WTC11 (cell line): Measurements from ENCODE around the gene ARL4A. TPM values are rescaled to one million over a fixed set of nuclear protein-coding genes. Genes with fewer than 3 reads are reported as not detected.
"Not testable (repeated sequence)": the region's sequence is repeated elsewhere in the genome, so short reads cannot be mapped to it uniquely, and the experiment has no call there.

Experiments
- ATAC-seq: fragments of 200-7000 bp; cut with Tn5 transposase; 2 replicates; pipeline ENCODE4 v1.10.0; 2021; ENCODE audit warnings: mild to moderate bottlenecking, moderate library complexity
- CTCF ChIA-PET: fragments of 300-600 bp; sonication (Branson Sonifier 250); formaldehyde crosslinking; loops from one replicate; lab custom pipeline; 2021; ENCODE audit warnings: antibody characterized with exemption; lab: Charles Lee
- POLR2A ChIA-PET: fragments of 350-600 bp; sonication (Branson Sonifier 250); formaldehyde crosslinking; loops from one replicate; lab custom pipeline; 2021; ENCODE audit warnings: antibody characterized with exemption; lab: Charles Lee
- DNase-seq: peaks from one replicate; pipeline ENCODE4 v3.0.0; 2021; ENCODE audit warnings: low spot score
- H3K27ac Mint-ChIP-seq: 2 replicates; pipeline ENCODE4 v1.8.0; 2021; ENCODE audit warnings: mixed read lengths
- H3K27me3 Mint-ChIP-seq: 2 replicates; pipeline ENCODE4 v1.8.0; 2021; ENCODE audit warnings: low read depth, mild to moderate bottlenecking, moderate library complexity, mixed read lengths
- H3K36me3 Mint-ChIP-seq: 2 replicates; pipeline ENCODE4 v1.8.0; 2021; ENCODE audit warnings: mixed read lengths
- H3K4me1 Mint-ChIP-seq: 2 replicates; pipeline ENCODE4 v1.8.0; 2022; ENCODE audit warnings: mixed read lengths
- H3K4me3 Mint-ChIP-seq: 2 replicates; pipeline ENCODE4 v1.8.0; 2021; ENCODE audit warnings: mild to moderate bottlenecking, moderate library complexity, mixed read lengths
- H3K9me3 Mint-ChIP-seq: 2 replicates; pipeline ENCODE4 v1.8.0; 2021; ENCODE audit warnings: mixed read lengths
- ARID4B ChIP-seq: sonication (generic); formaldehyde crosslinking; IDR thresholded peaks from 2 replicates; pipeline ENCODE4 v1.8.0; 2023; ENCODE audit warnings: missing genetic modification reagents, mild to moderate bottlenecking, borderline replicate concordance
- ATF6 ChIP-seq: sonication (generic); formaldehyde crosslinking; IDR thresholded peaks from 2 replicates; pipeline ENCODE4 v1.8.1; 2023; ENCODE audit warnings: mild to moderate bottlenecking, missing genetic modification reagents
- CREB1 ChIP-seq: sonication (generic); formaldehyde crosslinking; IDR thresholded peaks from 2 replicates; pipeline ENCODE4 v1.8.0; 2023; ENCODE audit warnings: mild to moderate bottlenecking, missing genetic modification reagents
- ELF4 ChIP-seq: sonication (generic); formaldehyde crosslinking; IDR thresholded peaks from 2 replicates; pipeline ENCODE4 v1.8.1; 2022; ENCODE audit warnings: low read depth, mild to moderate bottlenecking, moderate library complexity, missing genetic modification reagents
- FOXJ3 ChIP-seq: sonication (generic); formaldehyde crosslinking; IDR thresholded peaks from 2 replicates; pipeline ENCODE4 v1.9.0; 2021; ENCODE audit warnings: missing genetic modification reagents, mild to moderate bottlenecking, borderline replicate concordance
- FOXK1 ChIP-seq: sonication (generic); formaldehyde crosslinking; IDR thresholded peaks from 2 replicates; pipeline ENCODE4 v1.8.0; 2022; ENCODE audit warnings: mild to moderate bottlenecking, moderate library complexity, missing genetic modification reagents
- GTF2I ChIP-seq: fragments of 250-450 bp; sonication (Bioruptor Pico); conservative IDR thresholded peaks from 2 replicates; pipeline ENCODE4 v1.4.0; 2021; ENCODE audit warnings: mild to moderate bottlenecking
- JUN ChIP-seq: sonication (generic); formaldehyde crosslinking; IDR thresholded peaks from 2 replicates; pipeline ENCODE4 v1.8.0; 2023; ENCODE audit warnings: mild to moderate bottlenecking, missing genetic modification reagents
- MLX ChIP-seq: sonication (generic); formaldehyde crosslinking; IDR thresholded peaks from 2 replicates; pipeline ENCODE4 v1.8.1; 2023; ENCODE audit warnings: mild to moderate bottlenecking, missing genetic modification reagents, moderate library complexity
- RORB ChIP-seq: fragments of 250-450 bp; sonication (Bioruptor Pico); IDR thresholded peaks from 2 replicates; pipeline ENCODE4 v1.9.0; 2021; ENCODE audit warnings: mild to moderate bottlenecking
- STAT6 ChIP-seq: sonication (generic); formaldehyde crosslinking; conservative IDR thresholded peaks from 2 replicates; pipeline ENCODE4 v1.8.1; 2023; ENCODE audit warnings: mild to moderate bottlenecking, low read depth, missing genetic modification reagents, moderate library complexity
- ZNF512 ChIP-seq: sonication (generic); formaldehyde crosslinking; IDR thresholded peaks from 2 replicates; pipeline ENCODE4 v1.8.1; 2022; ENCODE audit warnings: missing genetic modification reagents, borderline replicate concordance
- total RNA-seq: library from RNA; stranded (reverse); gene quantifications from 3 replicates; pipeline ENCODE4 v1.2.3, GENCODE V29; 2021

ARL4A gene
- total RNA-seq, 1 experiment from 2014 or later = 25.4 TPM

- TF ChIP-seq FOXJ3 (no peak), ZNF512 (no peak), JUN (CRISPR knock-in tag) (no peak), ELF4 (CRISPR knock-in tag) (no peak), ATF6 (no peak), FOXK1 (CRISPR knock-in tag) (no peak), ARID4B (CRISPR knock-in tag) (no peak), STAT6 (CRISPR knock-in tag) (no peak), CREB1 (CRISPR knock-in tag) (no peak), MLX (CRISPR knock-in tag) (no peak), RORB (CRISPR knock-in tag) (no peak), GTF2I (CRISPR knock-in tag) (no peak)
- no peaks in the 10 kb centered on the region for H3K27me3 Mint-ChIP-seq
- CTCF ChIA-PET = interaction anchor here (1.9 kb wide), 1 partner anchor 16 kb away, joined by 7 read pairs; the partner anchor contains the start of gene ARL4A
- no peak for DNase-seq
- no peaks in the 10 kb centered on the region for H3K4me1 Mint-ChIP-seq
- H3K27ac Mint-ChIP-seq = no peak overlapping the region
- peaks cover 11% of the 10 kb centered on the region for H3K9me3 Mint-ChIP-seq
- peaks cover 7% of the 10 kb centered on the region for H3K36me3 Mint-ChIP-seq
- ATAC-seq = no peak
- POLR2A ChIA-PET = no interaction called here
- no peak overlapping the region for H3K4me3 Mint-ChIP-seq
Measured at GRCh38 chr7:12670743-12671520, 16.5 kb upstream of the ARL4A start.

GRCh38 chr7:12673436-12673835 lies 14.0 kb upstream of the ARL4A start:
- peaks cover 12% of the 10 kb centered on the region for H3K36me3 Mint-ChIP-seq
- ATAC-seq, H3K4me3 Mint-ChIP-seq, DNase-seq, H3K4me1 Mint-ChIP-seq, H3K27ac Mint-ChIP-seq, H3K27me3 Mint-ChIP-seq: not testable (repeated sequence)
- CTCF ChIA-PET = interaction anchor here (0.6 kb wide), 1 partner anchor 586 kb away, joined by 3 read pairs; no protein-coding TSS in a partner anchor
- peaks cover 16% of the 10 kb centered on the region for H3K9me3 Mint-ChIP-seq
- POLR2A ChIA-PET = interaction anchor here (0.6 to 0.7 kb wide), 3 partner anchors 26 to 586 kb away, joined by 3 to 6 read pairs (median 4); no protein-coding TSS in a partner anchor
